GM10248 (cell line): Measurements from ENCODE around the gene DHX8.

Experiments used
- CTCF ChIA-PET: fragments of 300-600 bp; sonication (Branson Sonifier 250); formaldehyde crosslinking; extraction: SDS; loops from one replicate; lab custom pipeline; 2021; ENCODE audit warnings: antibody characterized with exemption; lab: Yijun Ruan, JAX
- POLR2A ChIA-PET: fragments of 350-650 bp; sonication (Branson Sonifier 250); formaldehyde crosslinking; extraction: SDS; loops from one replicate; lab custom pipeline; 2020; ENCODE audit warnings: antibody characterized with exemption; lab: Yijun Ruan, JAX
- DNase-seq: peaks from one replicate; pipeline ENCODE4 v3.0.0; 2012; ENCODE audit errors: extremely low spot score
- CTCF ChIP-seq: IDR thresholded peaks from 2 replicates; pipeline ENCODE4 v1.5.1; 2012; ENCODE audit warnings: mild to moderate bottlenecking, low read depth; ENCODE audit errors: extremely low read depth, missing control alignments, control extremely low read depth

Gene DHX8

GRCh38 chr17:43574896-43575525, 91.2 kb downstream of the DHX8 start:
- DNase-seq: no peak
- ChIA-PET CTCF (interaction anchor here (1.3 to 7.1 kb wide), 7 partner anchors 15 to 192 kb away, joined by 3 to 79 read pairs (median 14); partner anchors contain the start of genes ETV4 and SOST), POLR2A (no interaction called here)
- no peak for TF ChIP-seq CTCF
